ENCODE measurements around the gene DAAM1.

The DAAM1 gene

DNA sequence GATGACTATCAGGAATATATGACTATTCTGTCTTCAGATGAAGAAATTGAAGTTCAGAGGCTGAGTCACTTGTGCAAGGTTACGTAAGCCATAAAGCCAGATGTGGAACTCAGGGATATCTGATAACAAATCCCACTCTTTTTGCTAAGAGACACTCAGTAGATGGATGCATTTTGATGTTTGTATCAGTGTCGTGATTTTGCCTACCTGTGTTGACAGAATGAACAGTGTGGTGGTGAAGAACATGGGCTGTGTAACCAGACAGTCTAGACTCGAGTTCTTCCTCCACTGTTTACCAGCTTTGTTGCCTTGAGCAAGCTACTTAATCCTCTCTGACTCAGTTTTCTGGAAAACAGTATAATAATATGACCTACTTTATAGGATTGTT, 93.9 kb downstream of the DAAM1 start:
- H3K79me2 ChIP-seq (ENCODE audit: control insufficient read depth, insufficient read depth, low read length, unreplicated experiment) = no peaks in the 10 kb centered on the region
- peaks cover 10% of the 10 kb centered on the region; the same call in 1 of the 2 replicates for H3K36me3 ChIP-seq (ENCODE audit: insufficient read depth, low read length)
- H3K4me3 ChIP-seq (ENCODE audit: low read depth, low read length) = no peak overlapping the region
- peak overlapping the region; percentile 93 for H3K27ac ChIP-seq (ENCODE audit: low read depth, low read length)
- H2AFZ ChIP-seq (ENCODE audit: low read length, unreplicated experiment) = no peak overlapping the region
- no peaks in the 10 kb centered on the region for H3K27me3 ChIP-seq (ENCODE audit: insufficient read depth, low read length)
- H3K4me1 ChIP-seq (ENCODE audit: control insufficient read depth, insufficient read depth, low read length, unreplicated experiment) = peaks cover 54% of the 10 kb centered on the region

- H3K4me3 ChIP-seq (ENCODE audit: low read depth, low read length) = no peak overlapping the region
- no peaks in the 10 kb centered on the region for H3K79me2 ChIP-seq (ENCODE audit: control insufficient read depth, insufficient read depth, low read length, unreplicated experiment)
- H3K36me3 ChIP-seq (ENCODE audit: insufficient read depth, low read length) = peaks cover 10% of the 10 kb centered on the region; the same call in 1 of the 2 replicates
- H3K27ac ChIP-seq (ENCODE audit: low read depth, low read length) = peak overlapping the region; percentile 93
- H3K4me1 ChIP-seq (ENCODE audit: control insufficient read depth, insufficient read depth, low read length, unreplicated experiment) = peaks cover 47% of the 10 kb centered on the region
- no peak overlapping the region for H2AFZ ChIP-seq (ENCODE audit: low read length, unreplicated experiment)
- H3K27me3 ChIP-seq (ENCODE audit: insufficient read depth, low read length) = no peaks in the 10 kb centered on the region
These were observed 94.9 kb downstream of the DAAM1 start for GRCh38 chr14:59283361-59283760.

- no peak overlapping the region for H2AFZ ChIP-seq (ENCODE audit: low read length, unreplicated experiment)
These were observed 95.6 kb downstream of the DAAM1 start for GRCh38 chr14:59284059-59284458.

DNA sequence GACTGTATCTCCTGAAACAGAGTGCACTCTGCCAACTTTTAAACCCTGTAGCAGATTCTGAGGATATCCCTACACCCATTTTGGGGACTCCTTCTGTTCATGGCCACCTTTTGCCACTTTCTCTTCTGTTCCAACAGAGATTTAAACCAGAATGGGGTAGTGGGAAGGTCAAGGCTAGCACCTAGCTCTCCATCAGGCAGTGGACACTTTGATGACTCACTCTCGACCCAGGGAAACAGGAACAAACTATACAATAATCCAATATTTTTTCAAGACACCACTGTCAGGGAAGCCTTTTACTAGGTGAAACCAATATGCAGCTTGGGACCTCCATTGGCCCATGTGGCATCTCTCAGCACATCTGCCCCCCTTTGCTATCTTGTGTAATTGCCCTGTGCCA, 103.6 kb downstream of the DAAM1 start:
- Histone ChIP-seq H3K4me3 (ENCODE audit: low read depth, low read length) (no peak overlapping the region), H3K27me3 (ENCODE audit: insufficient read depth, low read length) (no peaks in the 10 kb centered on the region), H3K79me2 (ENCODE audit: control insufficient read depth, insufficient read depth, low read length, unreplicated experiment) (no peaks in the 10 kb centered on the region), H3K36me3 (ENCODE audit: insufficient read depth, low read length) (peaks cover 12% of the 10 kb centered on the region; the same call in 1 of the 2 replicates), H2AFZ (ENCODE audit: low read length, unreplicated experiment) (no peak overlapping the region), H3K27ac (ENCODE audit: low read depth, low read length) (no peak overlapping the region), H3K4me1 (ENCODE audit: control insufficient read depth, insufficient read depth, low read length, unreplicated experiment) (no peaks in the 10 kb centered on the region)

More at GRCh38 chr14:59284059-59284458, 95.6 kb downstream of the DAAM1 start:
- peaks cover 10% of the 10 kb centered on the region; the same call in 1 of the 2 replicates for H3K36me3 ChIP-seq (ENCODE audit: insufficient read depth, low read length)
- H3K4me1 ChIP-seq (ENCODE audit: control insufficient read depth, insufficient read depth, low read length, unreplicated experiment) = peaks cover 40% of the 10 kb centered on the region
- H3K79me2 ChIP-seq (ENCODE audit: control insufficient read depth, insufficient read depth, low read length, unreplicated experiment) = no peaks in the 10 kb centered on the region
- peak overlapping the region; percentile 32; the same call in 1 of the 2 replicates for H3K27ac ChIP-seq (ENCODE audit: low read depth, low read length)
- no peaks in the 10 kb centered on the region for H3K27me3 ChIP-seq (ENCODE audit: insufficient read depth, low read length)
- no peak overlapping the region for H3K4me3 ChIP-seq (ENCODE audit: low read depth, low read length)

DNA sequence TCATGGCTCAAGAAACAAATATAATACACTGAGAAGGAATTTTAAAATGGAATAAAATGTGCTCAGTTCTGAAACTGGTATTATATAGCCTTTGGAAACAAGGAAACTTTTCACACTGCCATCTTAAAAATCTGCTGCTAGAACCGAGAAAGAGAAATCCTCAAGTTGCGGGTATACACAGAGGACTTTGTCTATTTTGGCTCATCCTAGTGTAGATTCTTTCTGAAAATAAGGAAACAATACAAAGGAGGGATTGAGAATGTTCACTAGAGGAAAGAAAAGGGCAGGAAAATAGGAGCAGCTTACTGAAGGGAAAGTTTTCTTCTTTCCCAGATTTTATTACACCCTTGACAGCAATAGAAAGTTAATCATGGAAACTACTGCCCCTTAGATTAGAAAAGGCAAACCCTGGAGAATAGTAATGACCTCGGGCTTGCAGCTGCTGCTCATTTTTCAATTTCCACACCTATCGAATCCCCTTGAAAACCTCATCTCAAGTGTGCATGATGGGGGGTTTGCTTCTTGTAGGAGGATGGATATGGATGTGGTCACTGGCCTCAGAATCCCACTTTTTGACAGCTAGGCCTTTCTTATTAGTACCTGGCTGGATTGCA, 104.6 kb downstream of the DAAM1 start:
- Histone ChIP-seq H3K4me1 (ENCODE audit: control insufficient read depth, insufficient read depth, low read length, unreplicated experiment) (no peaks in the 10 kb centered on the region), H3K79me2 (ENCODE audit: control insufficient read depth, insufficient read depth, low read length, unreplicated experiment) (no peaks in the 10 kb centered on the region), H3K36me3 (ENCODE audit: insufficient read depth, low read length) (peaks cover 12% of the 10 kb centered on the region; the same call in 1 of the 2 replicates), H3K27me3 (ENCODE audit: insufficient read depth, low read length) (no peaks in the 10 kb centered on the region), H3K27ac (ENCODE audit: low read depth, low read length) (no peak overlapping the region), H3K4me3 (ENCODE audit: low read depth, low read length) (no peak overlapping the region), H2AFZ (ENCODE audit: low read length, unreplicated experiment) (no peak overlapping the region)

DNA sequence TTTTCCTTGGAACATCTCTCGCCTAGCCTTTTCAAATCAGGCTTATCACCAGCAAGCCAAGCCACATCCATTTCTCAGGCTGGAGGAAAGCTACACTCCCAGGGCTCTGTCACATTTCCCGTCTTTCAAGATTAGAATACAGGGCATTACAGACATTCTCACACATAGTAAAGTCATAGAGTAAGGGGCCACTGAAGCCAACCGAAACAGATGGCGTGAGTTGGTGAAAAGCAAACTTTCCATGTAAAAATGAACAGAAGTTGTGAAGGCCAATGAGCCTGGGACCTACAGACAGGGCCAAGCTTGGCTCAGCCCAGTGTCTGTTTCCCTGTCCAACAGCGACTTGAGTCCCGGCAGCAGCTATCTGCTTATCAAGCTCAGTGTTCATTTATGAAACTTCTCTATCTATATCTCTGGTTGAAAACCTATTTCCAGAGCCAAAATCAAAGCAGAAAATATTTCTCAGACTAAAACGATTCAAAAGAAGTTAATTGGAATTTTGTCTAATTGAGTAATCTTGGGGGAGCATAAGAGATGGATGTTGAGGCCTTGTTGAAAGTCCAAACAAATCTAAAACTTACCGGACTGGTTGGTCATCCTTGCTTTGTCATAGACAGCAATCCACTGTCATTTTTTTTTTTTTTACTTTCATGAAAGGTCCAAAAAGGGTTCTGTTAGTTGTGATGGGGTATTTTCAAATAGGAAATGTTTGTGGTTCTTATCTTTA, 105.6 kb downstream of the DAAM1 start:
- H3K4me3 ChIP-seq (ENCODE audit: low read depth, low read length) = no peak overlapping the region
- H2AFZ ChIP-seq (ENCODE audit: low read length, unreplicated experiment) = no peak overlapping the region
- H3K4me1 ChIP-seq (ENCODE audit: control insufficient read depth, insufficient read depth, low read length, unreplicated experiment) = no peaks in the 10 kb centered on the region
- H3K27ac ChIP-seq (ENCODE audit: low read depth, low read length) = no peak overlapping the region
- H3K36me3 ChIP-seq (ENCODE audit: insufficient read depth, low read length) = peaks cover 12% of the 10 kb centered on the region; the same call in 1 of the 2 replicates
- no peaks in the 10 kb centered on the region for H3K79me2 ChIP-seq (ENCODE audit: control insufficient read depth, insufficient read depth, low read length, unreplicated experiment)
- no peaks in the 10 kb centered on the region for H3K27me3 ChIP-seq (ENCODE audit: insufficient read depth, low read length)

DNA sequence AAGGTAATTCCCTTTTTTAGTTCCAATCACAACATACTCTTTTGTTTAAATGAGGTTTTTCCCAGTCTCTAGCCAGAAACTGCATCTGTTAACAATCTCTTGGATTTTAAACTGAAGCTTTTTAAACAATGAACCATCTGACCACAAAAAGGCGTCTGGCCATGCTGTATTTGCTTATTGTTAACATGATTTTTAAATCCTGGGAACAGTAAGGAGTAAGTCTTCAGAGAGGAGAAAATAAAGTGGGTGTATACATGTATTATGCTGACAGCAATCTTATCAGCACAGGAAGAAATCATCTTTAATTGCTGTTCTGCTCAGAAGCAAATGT, 106.2 kb downstream of the DAAM1 start:
- H3K27me3 ChIP-seq (ENCODE audit: insufficient read depth, low read length) = no peaks in the 10 kb centered on the region
- no peak overlapping the region for H3K4me3 ChIP-seq (ENCODE audit: low read depth, low read length)
- no peak overlapping the region for H3K27ac ChIP-seq (ENCODE audit: low read depth, low read length)
- H2AFZ ChIP-seq (ENCODE audit: low read length, unreplicated experiment) = no peak overlapping the region
- no peaks in the 10 kb centered on the region for H3K79me2 ChIP-seq (ENCODE audit: control insufficient read depth, insufficient read depth, low read length, unreplicated experiment)
- H3K36me3 ChIP-seq (ENCODE audit: insufficient read depth, low read length) = peaks cover 12% of the 10 kb centered on the region; the same call in 1 of the 2 replicates
- no peaks in the 10 kb centered on the region for H3K4me1 ChIP-seq (ENCODE audit: control insufficient read depth, insufficient read depth, low read length, unreplicated experiment)

- Histone ChIP-seq H3K4me3 (ENCODE audit: low read depth, low read length) (no peak overlapping the region), H3K27ac (ENCODE audit: low read depth, low read length) (no peak overlapping the region), H2AFZ (ENCODE audit: low read length, unreplicated experiment) (no peak overlapping the region), H3K27me3 (ENCODE audit: insufficient read depth, low read length) (no peaks in the 10 kb centered on the region), H3K4me1 (ENCODE audit: control insufficient read depth, insufficient read depth, low read length, unreplicated experiment) (no peaks in the 10 kb centered on the region), H3K36me3 (ENCODE audit: insufficient read depth, low read length) (peaks cover 12% of the 10 kb centered on the region; the same call in 1 of the 2 replicates), H3K79me2 (ENCODE audit: control insufficient read depth, insufficient read depth, low read length, unreplicated experiment) (no peaks in the 10 kb centered on the region)
These were observed 107.5 kb downstream of the DAAM1 start for GRCh38 chr14:59295951-59296350.

GRCh38 chr14:59296508-59296907, 108.0 kb downstream of the DAAM1 start:
- peaks cover 12% of the 10 kb centered on the region; the same call in 1 of the 2 replicates for H3K36me3 ChIP-seq (ENCODE audit: insufficient read depth, low read length)
- H3K4me3 ChIP-seq (ENCODE audit: low read depth, low read length) = no peak overlapping the region
- no peak overlapping the region for H3K27ac ChIP-seq (ENCODE audit: low read depth, low read length)
- no peak overlapping the region for H2AFZ ChIP-seq (ENCODE audit: low read length, unreplicated experiment)
- H3K79me2 ChIP-seq (ENCODE audit: control insufficient read depth, insufficient read depth, low read length, unreplicated experiment) = no peaks in the 10 kb centered on the region
- no peaks in the 10 kb centered on the region for H3K27me3 ChIP-seq (ENCODE audit: insufficient read depth, low read length)
- H3K4me1 ChIP-seq (ENCODE audit: control insufficient read depth, insufficient read depth, low read length, unreplicated experiment) = no peaks in the 10 kb centered on the region

- Histone ChIP-seq H3K36me3 (ENCODE audit: insufficient read depth, low read length) (peaks cover 10% of the 10 kb centered on the region; the same call in 1 of the 2 replicates), H3K27ac (ENCODE audit: low read depth, low read length) (no peak overlapping the region), H3K4me3 (ENCODE audit: low read depth, low read length) (no peak overlapping the region), H2AFZ (ENCODE audit: low read length, unreplicated experiment) (no peak overlapping the region), H3K27me3 (ENCODE audit: insufficient read depth, low read length) (no peaks in the 10 kb centered on the region), H3K79me2 (ENCODE audit: control insufficient read depth, insufficient read depth, low read length, unreplicated experiment) (no peaks in the 10 kb centered on the region), H3K4me1 (ENCODE audit: control insufficient read depth, insufficient read depth, low read length, unreplicated experiment) (no peaks in the 10 kb centered on the region)
These were observed 108.8 kb downstream of the DAAM1 start for GRCh38 chr14:59297071-59297776.
